H7 (cell line): ENCODE measurements around the gene SLC35F6. TPM values are rescaled to one million over a fixed set of nuclear protein-coding genes. Genes with fewer than 3 reads are reported as not detected.
"Not testable (repeated sequence)": the region's sequence is repeated elsewhere in the genome, so short reads cannot be mapped to it uniquely, and the experiment has no call there.

Experiments
- DNase-seq: peaks from one replicate; pipeline ENCODE4 v3.0.0; 2012
- H3K27me3 ChIP-seq: 2 replicates; pipeline ENCODE4 v1.6.0; 2011; ENCODE audit warnings: mild to moderate bottlenecking, low read length; ENCODE audit not compliant: control insufficient read depth, insufficient read depth
- H3K36me3 ChIP-seq: replicated peaks from 2 replicates; pipeline ENCODE4 v1.5.1; 2011; ENCODE audit warnings: low read length; ENCODE audit not compliant: control insufficient read depth, insufficient read depth
- H3K4me3 ChIP-seq: 2 replicates; pipeline ENCODE4 v1.5.1; 2011; ENCODE audit warnings: low read depth, mild to moderate bottlenecking, control low read depth, low read length, moderate library complexity; ENCODE audit not compliant: insufficient read depth
- total RNA-seq: library from RNA; depleted of rRNA; stranded (reverse); fragments of >200 nt; shearing (Covaris generic); gene quantifications from 2 replicates; pipeline ENCODE4 v1.2.3, GENCODE V29; 2014

The SLC35F6 gene
- total RNA-seq, 1 experiment from 2014 or later, result 15.4 TPM

GRCh38 chr2:26778098-26778497 is 14.0 kb downstream of the SLC35F6 start:
- no peaks in the 10 kb centered on the region for H3K27me3 ChIP-seq
- H3K4me3 ChIP-seq, result no peak overlapping the region
- DNase-seq, result no peak
- H3K36me3 ChIP-seq, result peaks cover 10% of the 10 kb centered on the region

GRCh38 chr2:26778507-26778906 is 14.4 kb downstream of the SLC35F6 start:
- H3K4me3 ChIP-seq, result no peak overlapping the region
- DNase-seq, result no peak
- H3K27me3 ChIP-seq, result no peaks in the 10 kb centered on the region
- peaks cover 10% of the 10 kb centered on the region for H3K36me3 ChIP-seq

GRCh38 chr2:26780203-26780760 is 16.2 kb downstream of the SLC35F6 start:
- peaks cover 7% of the 10 kb centered on the region for H3K36me3 ChIP-seq
- DNase-seq, result no peak
- H3K27me3 ChIP-seq, result no peaks in the 10 kb centered on the region
- H3K4me3 ChIP-seq, result no peak overlapping the region

GRCh38 chr2:26782876-26783704 is 19.0 kb downstream of the SLC35F6 start:
- H3K36me3 ChIP-seq, result peaks cover 3% of the 10 kb centered on the region
- H3K27me3 ChIP-seq, result no peaks in the 10 kb centered on the region
- H3K4me3 ChIP-seq, result no peak overlapping the region
- no peak for DNase-seq

GRCh38 chr2:26784570-26785234 is 20.6 kb downstream of the SLC35F6 start:
- DNase-seq, result no peak
- Histone ChIP-seq H3K36me3 (peaks cover 7% of the 10 kb centered on the region), H3K27me3 (no peaks in the 10 kb centered on the region), H3K4me3 (no peak overlapping the region)

GRCh38 chr2:26785431-26786206 is 21.5 kb downstream of the SLC35F6 start, which contains the start of gene CENPA:
CENPA (plus strand) TSS chr2:26786056; CDS start chr2:26786197, 141 bp downstream.
- H3K27me3 ChIP-seq, result no peaks in the 10 kb centered on the region
- peaks cover 7% of the 10 kb centered on the region for H3K36me3 ChIP-seq
- H3K4me3 ChIP-seq, result peak within 1 kb of the TSS; percentile 86
- DNase-seq, result peak; percentile 100

- peak overlapping the region; percentile 86 for H3K4me3 ChIP-seq
- peak; percentile 47 for DNase-seq
- H3K36me3 ChIP-seq, result peaks cover 7% of the 10 kb centered on the region
- no peaks in the 10 kb centered on the region for H3K27me3 ChIP-seq
Observed at GRCh38 chr2:26786207-26787028, 22.3 kb downstream of the SLC35F6 start.

GRCh38 chr2:26792720-26793119 is 28.6 kb downstream of the SLC35F6 start:
- no peak for DNase-seq

GRCh38 chr2:26793518-26793917 is 29.4 kb downstream of the SLC35F6 start:
- H3K36me3 ChIP-seq, result peaks cover 33% of the 10 kb centered on the region
- H3K4me3 ChIP-seq, result no peak overlapping the region
- no peak for DNase-seq
- no peaks in the 10 kb centered on the region for H3K27me3 ChIP-seq

More at GRCh38 chr2:26792720-26793119, 28.6 kb downstream of the SLC35F6 start:
- H3K36me3 ChIP-seq, result peaks cover 33% of the 10 kb centered on the region
- H3K4me3 ChIP-seq, result no peak overlapping the region
- H3K27me3 ChIP-seq, result no peaks in the 10 kb centered on the region

GRCh38 chr2:26795135-26795534 is 31.1 kb downstream of the SLC35F6 start:
- not testable (repeated sequence) for H3K27me3 ChIP-seq, DNase-seq, H3K4me3 ChIP-seq
- peaks cover 27% of the 10 kb centered on the region for H3K36me3 ChIP-seq

GRCh38 chr2:26801328-26801727 is 37.2 kb downstream of the SLC35F6 start:
- DNase-seq, result no peak
- Histone ChIP-seq H3K27me3 (no peaks in the 10 kb centered on the region), H3K36me3 (peaks cover 5% of the 10 kb centered on the region), H3K4me3 (no peak overlapping the region)

- no peak for DNase-seq
- Histone ChIP-seq H3K36me3 (peaks cover 5% of the 10 kb centered on the region), H3K27me3 (no peaks in the 10 kb centered on the region), H3K4me3 (no peak overlapping the region)
Observed at GRCh38 chr2:26801796-26802195, 37.7 kb downstream of the SLC35F6 start.

- H3K4me3 ChIP-seq, result no peak overlapping the region
- no peaks in the 10 kb centered on the region; the same call in 1 of the 2 replicates for H3K36me3 ChIP-seq
- no peak for DNase-seq
- H3K27me3 ChIP-seq, result no peaks in the 10 kb centered on the region
Observed at GRCh38 chr2:26805241-26805676, 41.2 kb downstream of the SLC35F6 start.
